ENCODE results near the gene PHF2. TPM values are rescaled to one million over a fixed set of nuclear protein-coding genes. Genes with fewer than 3 reads are reported as not detected.
A peak's percentile ranks its signal among the peaks of the same experiment; 100 is the strongest.

The PHF2 gene
- total and polyA plus RNA-seq, 10 donors, result 11.2 to 46.2 (median 31.0) TPM

DNA sequence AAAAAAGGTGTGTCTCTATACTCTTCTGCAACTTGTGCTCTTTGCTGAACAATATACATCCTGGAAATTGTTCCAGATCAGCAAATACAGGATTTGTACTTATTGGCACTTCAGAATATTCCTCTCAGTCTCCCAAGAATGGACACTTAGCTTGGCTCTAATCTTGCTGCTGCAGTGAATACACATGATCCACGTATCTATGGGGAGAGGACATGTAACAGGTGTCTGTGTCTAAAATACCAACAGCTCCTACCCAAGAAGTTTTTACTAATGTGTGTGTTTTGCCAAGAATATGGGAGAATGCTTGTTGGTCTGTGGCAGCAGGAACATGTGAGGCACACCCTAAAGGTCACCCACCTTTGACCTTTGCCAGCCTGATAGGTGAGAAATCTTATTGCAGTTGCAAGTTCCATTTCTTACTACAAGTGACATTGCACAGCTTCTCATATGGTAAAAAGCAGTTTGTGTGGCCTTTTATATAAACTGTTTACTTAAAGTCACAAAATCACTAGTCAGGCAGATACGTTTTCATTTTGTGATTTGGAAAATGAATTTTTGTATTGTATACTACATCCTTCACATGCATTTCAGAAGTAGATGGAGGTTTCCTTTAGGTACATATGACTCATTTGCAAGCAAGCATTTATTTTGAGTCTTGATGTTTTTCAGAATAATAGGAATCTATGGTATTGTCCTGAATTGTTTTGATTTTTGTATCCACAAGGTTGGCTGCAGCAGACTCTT, 35.8 kb downstream of the PHF2 start:
- TF ChIP-seq POLR2AphosphoS5 (IDR thresholded peaks at IDR 0.05) (no peak), POLR2A (IDR thresholded peaks at IDR 0.05) (no peak)
- TF ChIP-seq, protein P1, sequence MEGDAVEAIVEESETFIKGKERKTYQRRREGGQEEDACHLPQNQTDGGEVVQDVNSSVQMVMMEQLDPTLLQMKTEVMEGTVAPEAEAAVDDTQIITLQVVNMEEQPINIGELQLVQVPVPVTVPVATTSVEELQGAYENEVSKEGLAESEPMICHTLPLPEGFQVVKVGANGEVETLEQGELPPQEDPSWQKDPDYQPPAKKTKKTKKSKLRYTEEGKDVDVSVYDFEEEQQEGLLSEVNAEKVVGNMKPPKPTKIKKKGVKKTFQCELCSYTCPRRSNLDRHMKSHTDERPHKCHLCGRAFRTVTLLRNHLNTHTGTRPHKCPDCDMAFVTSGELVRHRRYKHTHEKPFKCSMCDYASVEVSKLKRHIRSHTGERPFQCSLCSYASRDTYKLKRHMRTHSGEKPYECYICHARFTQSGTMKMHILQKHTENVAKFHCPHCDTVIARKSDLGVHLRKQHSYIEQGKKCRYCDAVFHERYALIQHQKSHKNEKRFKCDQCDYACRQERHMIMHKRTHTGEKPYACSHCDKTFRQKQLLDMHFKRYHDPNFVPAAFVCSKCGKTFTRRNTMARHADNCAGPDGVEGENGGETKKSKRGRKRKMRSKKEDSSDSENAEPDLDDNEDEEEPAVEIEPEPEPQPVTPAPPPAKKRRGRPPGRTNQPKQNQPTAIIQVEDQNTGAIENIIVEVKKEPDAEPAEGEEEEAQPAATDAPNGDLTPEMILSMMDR (IDR thresholded peaks at IDR 0.05 in 8 of 11, conservative IDR thresholded peaks at IDR 0.05 in 3 of 11), result no peak
- 62 to 92% (median 86%) methylated on average over 2 of the region's 2 CpGs for WGBS, 5 donors
- no peak overlapping the region for H3K4me3 ChIP-seq
- no peaks in the 10 kb centered on the region for H3K27me3 ChIP-seq (replicated peaks in 1 of 7)
- no peak overlapping the region for H3K27ac ChIP-seq
- DNase-seq, result no peak
- peaks cover 0 to 36% (median 12%) of the 10 kb centered on the region in 6 donors for H3K4me1 ChIP-seq
- intact Hi-C loops (cut with DNase I; ENCODE audit: low total_unique reads), result no loop called here
- peaks cover 11 to 40% (median 38%) of the 10 kb centered on the region in 8 donors for H3K9me3 ChIP-seq
- no peaks in the 10 kb centered on the region for H3K36me3 ChIP-seq

- 22 to 47% (median 29%) methylated on average over 5 of the region's 5 CpGs for WGBS, 5 donors
- DNase-seq, result peak; percentile 55
- Histone ChIP-seq H3K27me3 (replicated peaks in 1 of 7) (no peaks in the 10 kb centered on the region), H3K4me3 (no peak overlapping the region), H3K4me1 (peaks cover 0 to 41% (median 12%) of the 10 kb centered on the region in 6 donors), H3K9me3 (peaks cover 11 to 35% (median 33%) of the 10 kb centered on the region in 8 donors), H3K36me3 (no peaks in the 10 kb centered on the region), H3K27ac (no peak overlapping the region)
- intact Hi-C loops (cut with DNase I; ENCODE audit: low total_unique reads), result no loop called here
- TF ChIP-seq POLR2A (IDR thresholded peaks at IDR 0.05), result no peak
- TF ChIP-seq, protein P1 (IDR thresholded peaks at IDR 0.05 in 8 of 11, conservative IDR thresholded peaks at IDR 0.05 in 3 of 11), result no peak
- TF ChIP-seq POLR2AphosphoS5 (IDR thresholded peaks at IDR 0.05), result no peak
Observed at GRCh38 chr9:93612796-93613154, 36.4 kb downstream of the PHF2 start.

- intact Hi-C loops (cut with DNase I; ENCODE audit: low total_unique reads), result no loop called here
- 91 to 94% (median 92%) methylated on average over 3 to 5 of the region's 5 CpGs for WGBS, 5 donors
- Histone ChIP-seq H3K9me3 (peaks cover 11 to 31% (median 29%) of the 10 kb centered on the region in 8 donors), H3K4me1 (peaks cover 0 to 45% (median 12%) of the 10 kb centered on the region in 6 donors), H3K36me3 (no peaks in the 10 kb centered on the region), H3K4me3 (no peak overlapping the region), H3K27me3 (replicated peaks in 1 of 7) (no peaks in the 10 kb centered on the region), H3K27ac (no peak overlapping the region)
- TF ChIP-seq, protein P1 (IDR thresholded peaks at IDR 0.05 in 8 of 11, conservative IDR thresholded peaks at IDR 0.05 in 3 of 11), result no peak
- TF ChIP-seq POLR2A (IDR thresholded peaks at IDR 0.05) (no peak), POLR2AphosphoS5 (IDR thresholded peaks at IDR 0.05) (no peak)
- no peak for DNase-seq
Observed at GRCh38 chr9:93613174-93613573, 36.8 kb downstream of the PHF2 start.

DNA sequence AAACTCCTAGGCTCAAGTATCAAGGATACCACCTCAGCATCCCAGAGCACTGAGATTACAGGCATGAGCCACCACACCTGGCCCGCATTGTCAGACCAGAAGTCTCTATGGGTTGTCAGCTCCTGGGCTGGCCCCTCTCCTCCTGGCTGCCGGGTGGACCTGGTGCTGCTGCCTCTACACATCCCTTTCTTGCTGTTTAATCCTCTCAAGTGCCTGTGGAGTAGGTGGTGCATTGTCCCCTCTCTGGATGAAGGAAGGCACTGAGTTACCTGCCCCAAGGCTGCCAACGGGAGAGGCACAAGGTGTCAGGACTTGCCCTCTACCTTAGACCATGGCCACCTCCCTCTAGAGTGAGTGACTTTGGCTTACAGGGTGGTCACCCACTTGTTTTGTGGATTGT, 37.4 kb downstream of the PHF2 start:
- no peaks in the 10 kb centered on the region for H3K36me3 ChIP-seq
- peaks cover 7 to 25% (median 23%) of the 10 kb centered on the region in 8 donors for H3K9me3 ChIP-seq
- intact Hi-C loops (cut with DNase I; ENCODE audit: low total_unique reads), result no loop called here
- peaks cover 0 to 49% (median 12%) of the 10 kb centered on the region in 6 donors for H3K4me1 ChIP-seq
- H3K4me3 ChIP-seq, result no peak overlapping the region
- DNase-seq, result no peak
- H3K27me3 ChIP-seq (replicated peaks in 1 of 7), result no peaks in the 10 kb centered on the region
- TF ChIP-seq POLR2AphosphoS5 (IDR thresholded peaks at IDR 0.05), result no peak
- TF ChIP-seq POLR2A (IDR thresholded peaks at IDR 0.05), result no peak
- TF ChIP-seq, protein P1 (IDR thresholded peaks at IDR 0.05 in 8 of 11, conservative IDR thresholded peaks at IDR 0.05 in 3 of 11), result no peak
- 59 to 100% (median 65%) methylated on average over 1 to 3 of the region's 3 CpGs for whole genome bisulfite sequencing, 5 donors
- H3K27ac ChIP-seq, result no peak overlapping the region

Data from spleen (tissue), 11 donors.